NCI-H2196 treated with DMSO at 0.1 percent for 48 hours (cell line): Measurements from ENCODE around the gene RC3H2.
A peak's percentile ranks its signal among the peaks of the same experiment; 100 is the strongest.
"Not testable (repeated sequence)": the region's sequence is repeated elsewhere in the genome, so short reads cannot be mapped to it uniquely, and the experiment has no call there.

Experiments used
- DNase-seq: peaks from one replicate; lab custom pipeline; 2025; ENCODE audit not compliant: unreplicated experiment; lab: John Stamatoyannopoulos, UW

The RC3H2 gene

GRCh38 chr9:122810306-122810946, 94.7 kb downstream of the RC3H2 start:
- peak; percentile 75 for DNase-seq

DNA sequence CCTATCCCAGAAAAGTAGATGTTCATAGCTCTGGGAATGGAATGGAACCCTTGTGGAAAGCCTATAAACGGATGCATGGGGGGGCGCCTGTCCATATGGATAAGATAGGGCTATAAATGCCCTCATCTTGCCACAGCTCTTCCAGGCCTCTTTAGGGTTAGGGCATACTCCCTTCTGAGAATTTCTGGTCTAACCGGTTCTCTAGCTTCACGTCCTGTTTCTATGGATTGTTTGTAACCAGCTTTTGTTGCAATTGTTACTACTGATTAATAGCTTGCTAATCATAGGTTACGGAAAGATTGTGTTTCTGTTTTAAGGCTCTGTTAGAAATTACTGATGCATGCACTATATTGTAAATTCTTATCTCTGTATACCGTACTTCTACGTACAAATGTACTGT, 95.9 kb downstream of the RC3H2 start:
- not testable (repeated sequence) for DNase-seq

- no peak for DNase-seq
These were observed 97.0 kb downstream of the RC3H2 start for GRCh38 chr9:122808141-122808540.

DNA sequence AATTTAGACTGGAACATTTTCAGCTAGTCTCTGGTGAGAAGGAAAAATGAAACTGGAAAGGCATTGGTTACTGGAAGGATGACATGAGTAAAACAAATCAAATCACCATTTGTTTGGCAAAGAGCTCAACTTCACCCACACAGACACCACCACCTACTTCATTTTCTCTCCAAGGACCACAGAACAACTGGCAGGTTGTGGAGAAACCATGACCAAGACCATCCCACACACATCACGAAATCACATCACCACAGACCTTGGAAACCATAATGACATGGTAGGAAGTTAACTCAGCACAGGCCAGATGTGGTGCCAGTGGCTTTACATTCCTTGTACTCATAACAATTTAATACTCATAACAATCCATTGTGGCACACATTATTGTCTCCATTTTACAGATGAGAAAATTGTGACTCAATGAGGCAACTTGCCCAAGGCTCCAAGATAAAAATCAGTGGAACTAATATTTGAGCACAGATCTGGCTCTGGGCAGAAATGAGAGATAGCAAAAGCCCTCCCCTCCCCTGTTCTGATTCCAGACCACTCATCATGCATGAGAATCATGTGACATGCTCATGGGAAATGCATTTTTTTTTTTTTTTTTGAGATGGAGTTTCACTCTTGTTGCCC, 97.8 kb downstream of the RC3H2 start:
- DNase-seq: no peak

DNA sequence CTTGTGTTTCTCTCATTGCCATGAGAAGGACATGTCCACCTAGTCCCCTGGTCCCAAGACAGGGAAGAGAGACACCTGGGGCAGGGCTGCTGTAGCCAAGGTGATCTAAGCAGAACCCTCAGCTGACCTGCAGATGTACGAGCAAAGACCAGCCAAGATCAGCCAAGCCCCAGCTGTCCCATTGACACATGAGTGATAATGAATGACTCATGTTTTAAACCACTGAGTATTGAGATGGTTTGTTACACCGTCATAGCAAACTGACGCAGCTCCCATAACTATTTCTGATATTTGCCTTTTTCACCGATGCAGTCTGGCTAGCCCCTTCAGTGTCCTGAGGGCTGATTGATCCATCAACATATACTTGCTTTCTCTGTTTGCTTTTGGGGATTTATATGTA, 98.5 kb downstream of the RC3H2 start:
- no peak for DNase-seq

GRCh38 chr9:122800066-122801060, 104.8 kb downstream of the RC3H2 start, which contains the start of gene OR1K1:
TSS of gene OR1K1 (plus strand) at chr9:122800123. CDS start at chr9:122800123, 0 bp downstream.
- no peak for DNase-seq

DNA sequence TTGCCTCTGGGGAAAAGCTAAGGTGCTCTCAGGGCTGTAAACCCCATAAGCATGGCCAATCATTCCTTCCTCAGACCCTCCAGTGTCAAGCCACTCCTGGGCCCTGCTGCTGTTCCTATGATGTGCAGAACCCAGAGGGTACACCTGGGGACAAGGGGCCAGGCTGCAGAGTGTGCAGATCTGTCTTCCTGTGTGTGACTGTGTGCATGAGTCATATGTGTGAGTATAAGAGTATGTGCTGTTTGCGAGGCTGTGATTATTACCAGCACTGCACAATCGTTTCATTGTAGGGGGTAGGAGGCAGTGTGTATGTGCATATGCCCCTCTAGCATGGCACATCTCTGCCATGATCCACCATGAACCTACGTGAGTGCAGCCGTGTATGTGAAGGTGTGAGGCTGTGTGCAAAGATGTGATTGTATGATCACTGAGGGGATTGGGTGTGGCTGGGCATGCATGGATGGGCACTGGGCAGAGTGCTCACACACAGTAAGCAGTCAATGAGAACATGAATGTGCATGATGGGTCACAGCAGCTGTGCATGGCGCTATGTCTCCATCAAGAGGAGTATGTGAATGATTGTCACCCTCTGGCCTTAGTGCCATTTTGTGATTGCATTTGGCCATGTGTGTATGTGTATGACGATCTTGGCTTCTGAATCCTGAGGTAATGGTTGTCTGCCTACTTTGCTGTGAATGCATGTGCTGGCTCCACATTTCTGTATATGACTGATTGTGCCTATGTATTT, 107.7 kb downstream of the RC3H2 start:
- no peak for DNase-seq
